ENCODE measurements around the gene GJC3. TPM values are rescaled to one million over a fixed set of nuclear protein-coding genes. Genes with fewer than 3 reads are reported as not detected.
"Not testable (repeated sequence)": the region's sequence is repeated elsewhere in the genome, so short reads cannot be mapped to it uniquely, and the experiment has no call there.

GJC3 gene
- total RNA-seq, 1 donor from 2014 or later = 0.28 TPM

- no peak for TF ChIP-seq CTCF (conservative IDR thresholded peaks at IDR 0.05)
- H3K4me1 Mint-ChIP-seq = peaks cover 30% of the 10 kb centered on the region
- peaks cover 2% of the 10 kb centered on the region for H3K27me3 Mint-ChIP-seq (ENCODE audit: low read depth)
- peaks cover 8% of the 10 kb centered on the region for H3K9me3 Mint-ChIP-seq
- peak overlapping the region; percentile 98 for H3K27ac Mint-ChIP-seq (ENCODE audit: unreplicated experiment)
- H3K36me3 Mint-ChIP-seq (ENCODE audit: low read depth) = no peaks in the 10 kb centered on the region
- DNase-seq (ENCODE audit: low read depth, low spot score) = peak; percentile 41
- H3K4me3 Mint-ChIP-seq = peak overlapping the region; percentile 78
Measured at GRCh38 chr7:99943641-99944496, 14.4 kb upstream of the GJC3 start.

GRCh38 chr7:99938296-99938695 lies 8.9 kb upstream of the GJC3 start:
- Mint-ChIP-seq H3K4me1 (peaks cover 24% of the 10 kb centered on the region), H3K36me3 (ENCODE audit: low read depth) (peaks cover 6% of the 10 kb centered on the region), H3K4me3 (no peak overlapping the region), H3K27me3 (ENCODE audit: low read depth) (peaks cover 7% of the 10 kb centered on the region), H3K27ac (ENCODE audit: unreplicated experiment) (no peak overlapping the region), H3K9me3 (peaks cover 15% of the 10 kb centered on the region)
- no peak for DNase-seq (ENCODE audit: low read depth, low spot score)
- no peak for TF ChIP-seq CTCF (conservative IDR thresholded peaks at IDR 0.05)

GRCh38 chr7:99935009-99935408 lies 5.6 kb upstream of the GJC3 start:
- not testable (repeated sequence) for DNase-seq (ENCODE audit: low read depth, low spot score); H3K4me3 Mint-ChIP-seq; H3K36me3 Mint-ChIP-seq (ENCODE audit: low read depth); H3K27ac Mint-ChIP-seq (ENCODE audit: unreplicated experiment)
- Mint-ChIP-seq H3K9me3 (peaks cover 13% of the 10 kb centered on the region), H3K4me1 (peaks cover 24% of the 10 kb centered on the region), H3K27me3 (ENCODE audit: low read depth) (peaks cover 10% of the 10 kb centered on the region)

GRCh38 chr7:99930376-99930775 lies 956 bp upstream of the GJC3 start:
- peaks cover 35% of the 10 kb centered on the region for H3K4me1 Mint-ChIP-seq
- H3K4me3 Mint-ChIP-seq = no peak overlapping the region
- no peak for DNase-seq (ENCODE audit: low read depth, low spot score)
- no peaks in the 10 kb centered on the region for H3K36me3 Mint-ChIP-seq (ENCODE audit: low read depth)
- peaks cover 47% of the 10 kb centered on the region for H3K27me3 Mint-ChIP-seq (ENCODE audit: low read depth)
- H3K9me3 Mint-ChIP-seq = no peaks in the 10 kb centered on the region
- H3K27ac Mint-ChIP-seq (ENCODE audit: unreplicated experiment) = no peak overlapping the region
- no peak for TF ChIP-seq CTCF (conservative IDR thresholded peaks at IDR 0.05)

GRCh38 chr7:99929730-99930053 lies 272 bp upstream of the GJC3 start:
- Mint-ChIP-seq H3K9me3 (no peaks in the 10 kb centered on the region), H3K27me3 (ENCODE audit: low read depth) (peaks cover 47% of the 10 kb centered on the region), H3K4me1 (peaks cover 31% of the 10 kb centered on the region), H3K27ac (ENCODE audit: unreplicated experiment) (no peak overlapping the region), H3K4me3 (peak overlapping the region; percentile 80), H3K36me3 (ENCODE audit: low read depth) (no peaks in the 10 kb centered on the region)
- no peak for DNase-seq (ENCODE audit: low read depth, low spot score)
- TF ChIP-seq CTCF (conservative IDR thresholded peaks at IDR 0.05) = no peak

GRCh38 chr7:99928188-99928587 lies 1.2 kb downstream of the GJC3 start:
- no peaks in the 10 kb centered on the region for H3K9me3 Mint-ChIP-seq

More at GRCh38 chr7:99928188-99928587, 1.2 kb downstream of the GJC3 start:
- no peak for DNase-seq (ENCODE audit: low read depth, low spot score)
- H3K27ac Mint-ChIP-seq (ENCODE audit: unreplicated experiment) = no peak overlapping the region
- no peak overlapping the region for H3K4me3 Mint-ChIP-seq
- H3K4me1 Mint-ChIP-seq = peaks cover 22% of the 10 kb centered on the region
- peaks cover 52% of the 10 kb centered on the region for H3K27me3 Mint-ChIP-seq (ENCODE audit: low read depth)
- no peak for TF ChIP-seq CTCF (conservative IDR thresholded peaks at IDR 0.05)
- no peaks in the 10 kb centered on the region for H3K36me3 Mint-ChIP-seq (ENCODE audit: low read depth)
